Stimulated activated CD4-positive, alpha-beta T cell treated with anti-CD3 and anti-CD28 coated beads, Interleukin-12 subunit alpha, Interleukin-12 subunit beta, amount 100 ng/mL, for 24 hours (primary cell): Measurements from ENCODE around the gene MTHFD1L.

Source experiments
- DNase-seq, 2 experiments: peaks; one replicate each; pipeline ENCODE4 v3.0.0-alpha.2; 2020; ENCODE audit warnings: low read depth in 2 of 2

The MTHFD1L gene

GRCh38 chr6:150987855-150988464, 122.5 kb downstream of the MTHFD1L start:
- DNase-seq, result no peak

GRCh38 chr6:150991487-150991886, 126.0 kb downstream of the MTHFD1L start:
- no peak for DNase-seq

GRCh38 chr6:150992262-150992661, 126.8 kb downstream of the MTHFD1L start:
- no peak for DNase-seq

DNA sequence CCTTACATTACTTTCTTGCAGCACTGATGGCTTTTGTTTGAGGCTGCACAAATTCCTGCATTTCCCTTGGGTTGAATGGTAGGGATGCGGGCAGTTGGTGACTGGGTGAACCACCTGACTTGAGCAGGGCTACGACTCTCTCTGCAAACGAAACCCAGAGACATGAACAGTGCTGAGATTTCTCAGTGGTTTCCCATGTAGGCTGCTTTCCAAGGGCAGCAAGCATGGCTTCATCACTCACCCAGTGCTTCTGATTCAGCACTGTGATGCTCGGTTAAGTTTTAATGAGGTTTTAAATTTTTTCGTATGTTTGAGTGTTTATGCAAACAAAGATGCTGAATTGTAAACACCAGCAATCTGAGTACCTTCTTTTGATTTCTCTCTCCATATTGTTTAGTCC, 127.2 kb downstream of the MTHFD1L start:
- DNase-seq, result no peak

- DNase-seq, result no peak
Observed at GRCh38 chr6:150993253-150993652, 127.8 kb downstream of the MTHFD1L start.

- DNase-seq, result no peak
Observed at GRCh38 chr6:150994026-150994425, 128.5 kb downstream of the MTHFD1L start.

DNA sequence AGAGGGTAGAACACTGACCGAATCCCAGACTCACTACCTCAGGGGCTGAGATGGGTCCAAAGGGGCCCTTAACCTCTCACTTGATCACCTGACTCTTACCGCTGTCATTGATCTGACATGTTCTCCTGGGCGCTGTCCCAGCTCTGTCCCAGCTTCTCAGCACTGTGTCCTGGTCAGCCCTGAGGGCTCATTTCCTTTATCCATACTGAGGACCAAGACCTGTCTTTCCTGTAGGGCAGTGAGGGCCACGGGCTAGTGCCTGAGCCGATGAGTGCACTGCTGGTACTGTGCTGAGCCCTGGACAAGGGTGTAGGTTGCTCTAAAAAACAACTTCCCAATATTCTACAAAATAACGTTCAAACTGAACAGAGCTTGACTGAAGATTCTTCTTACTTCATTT, 131.5 kb downstream of the MTHFD1L start:
- no peak for DNase-seq

GRCh38 chr6:150999107-150999506, 133.6 kb downstream of the MTHFD1L start:
- no peak for DNase-seq

DNA sequence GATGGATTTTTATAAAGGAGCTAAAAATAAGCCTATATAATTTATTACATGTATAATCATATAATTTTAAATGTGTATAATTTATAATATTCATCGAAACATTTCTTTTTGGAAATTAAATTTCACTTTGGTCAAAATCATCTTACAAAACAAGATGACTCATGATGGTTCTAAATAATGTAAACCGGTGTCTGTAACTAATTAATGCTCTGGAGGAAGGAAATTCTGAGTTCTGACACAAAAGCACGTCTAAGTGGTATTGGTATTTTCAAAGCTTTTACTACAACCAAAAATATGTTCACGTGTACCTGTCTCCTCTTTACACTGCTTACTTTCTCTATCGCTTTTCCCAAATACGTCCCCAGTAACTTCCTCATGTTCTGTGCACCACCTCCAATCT, 134.1 kb downstream of the MTHFD1L start:
- DNase-seq, result no peak

DNA sequence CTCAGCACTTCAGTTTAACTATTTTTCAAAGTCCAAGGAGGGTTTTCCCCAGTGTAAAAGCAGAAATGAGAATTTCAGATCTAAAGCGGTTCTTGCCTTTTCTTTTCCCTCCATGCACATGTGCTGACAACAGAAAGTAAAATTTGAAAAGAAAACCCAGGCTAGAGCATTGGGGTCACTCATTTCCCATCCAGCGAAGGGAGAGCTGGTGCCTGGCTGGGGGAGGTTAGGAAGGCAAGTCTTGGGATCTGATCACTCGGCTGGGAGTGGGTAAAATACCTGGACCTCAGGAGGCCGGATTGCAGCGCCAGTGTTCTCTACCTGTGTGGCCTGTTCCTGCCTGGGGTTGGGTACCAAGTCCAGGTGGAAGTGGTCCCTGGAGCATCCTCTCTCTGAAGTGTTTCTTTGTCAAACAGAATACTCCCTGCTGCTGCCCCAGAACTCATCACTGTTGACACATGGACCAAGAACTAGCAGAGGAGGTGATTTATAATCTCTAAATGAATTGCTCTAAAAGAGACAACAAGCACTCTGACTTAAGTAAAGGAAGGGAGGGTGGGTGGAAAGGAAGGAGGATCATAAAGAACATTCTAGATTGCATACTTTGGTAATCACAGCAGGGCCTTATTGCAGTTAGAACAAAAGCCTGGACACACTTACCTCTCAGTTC, 136.0 kb downstream of the MTHFD1L start:
- DNase-seq, result no peak

DNA sequence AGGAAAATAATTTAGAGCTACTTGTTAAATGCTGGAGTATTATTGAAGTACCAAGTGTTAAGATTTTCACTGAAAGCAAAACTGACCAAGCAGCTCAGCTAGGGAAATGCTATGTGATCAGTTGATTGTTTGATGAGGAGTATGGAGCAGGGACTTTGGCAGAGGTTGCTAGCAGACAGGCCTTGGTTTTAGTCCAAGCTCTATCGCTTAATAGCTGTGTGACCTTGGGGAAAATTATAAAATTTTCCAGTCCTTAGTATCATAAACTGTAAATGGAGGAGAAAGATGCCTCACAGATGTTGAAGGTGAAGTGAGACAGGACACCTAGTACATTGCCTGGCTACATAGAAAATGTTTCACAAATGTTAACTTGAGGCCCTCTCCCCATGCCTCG, 136.6 kb downstream of the MTHFD1L start:
- no peak for DNase-seq

DNA sequence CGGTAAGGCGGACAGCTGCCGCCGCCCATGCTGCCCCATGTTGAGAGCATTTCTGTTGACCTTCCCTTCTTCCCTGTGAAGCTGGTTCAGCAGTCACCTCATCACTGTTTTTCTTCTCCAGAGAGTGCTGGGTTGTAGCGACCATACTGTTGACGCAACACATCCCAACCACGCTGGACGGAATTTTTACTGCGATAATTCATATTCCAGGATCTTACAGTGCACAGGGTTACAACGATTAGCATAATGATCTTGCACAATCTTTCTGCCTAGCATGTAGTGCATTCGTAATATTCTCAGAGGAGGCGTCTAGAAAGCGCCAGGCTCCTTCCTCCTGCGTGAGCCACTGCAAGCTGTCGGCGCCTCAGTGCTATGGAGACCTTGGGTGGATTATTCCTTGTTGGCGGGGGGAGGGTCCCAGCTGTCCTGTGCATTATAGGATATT, 137.0 kb downstream of the MTHFD1L start:
- DNase-seq, result no peak

DNA sequence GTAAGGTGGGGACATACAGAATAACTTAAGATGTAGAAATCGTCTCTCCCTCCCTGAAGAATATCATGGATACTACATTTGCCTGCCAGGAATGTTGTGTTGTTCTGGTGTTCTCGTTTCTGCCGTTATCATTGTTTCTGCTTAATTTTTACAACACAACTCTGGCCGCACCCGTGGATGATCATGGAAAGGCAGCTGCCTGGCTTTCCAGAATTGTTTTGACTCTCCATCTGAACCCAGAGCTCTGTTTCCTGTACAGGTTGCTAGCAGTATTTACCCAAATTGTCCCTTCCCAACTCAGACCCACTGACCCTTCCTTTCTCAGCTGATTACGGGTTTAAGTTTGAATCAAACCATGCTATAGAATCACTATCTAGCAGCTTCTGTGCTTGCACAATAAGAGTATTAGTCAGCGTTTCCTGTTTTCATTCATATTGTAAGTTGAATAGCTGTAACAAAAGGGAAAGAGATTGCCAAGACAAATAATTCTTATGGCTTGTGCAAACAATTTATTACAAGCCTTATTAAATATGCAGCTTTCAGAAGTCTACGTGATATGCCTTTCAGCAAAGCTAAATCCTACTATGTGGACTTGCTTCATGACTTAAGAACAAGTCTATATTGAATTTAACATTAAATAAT, 139.0 kb downstream of the MTHFD1L start:
- DNase-seq, result no peak

GRCh38 chr6:151005164-151005563, 139.7 kb downstream of the MTHFD1L start:
- no peak for DNase-seq

GRCh38 chr6:151005896-151006632, 140.6 kb downstream of the MTHFD1L start:
- no peak for DNase-seq

DNA sequence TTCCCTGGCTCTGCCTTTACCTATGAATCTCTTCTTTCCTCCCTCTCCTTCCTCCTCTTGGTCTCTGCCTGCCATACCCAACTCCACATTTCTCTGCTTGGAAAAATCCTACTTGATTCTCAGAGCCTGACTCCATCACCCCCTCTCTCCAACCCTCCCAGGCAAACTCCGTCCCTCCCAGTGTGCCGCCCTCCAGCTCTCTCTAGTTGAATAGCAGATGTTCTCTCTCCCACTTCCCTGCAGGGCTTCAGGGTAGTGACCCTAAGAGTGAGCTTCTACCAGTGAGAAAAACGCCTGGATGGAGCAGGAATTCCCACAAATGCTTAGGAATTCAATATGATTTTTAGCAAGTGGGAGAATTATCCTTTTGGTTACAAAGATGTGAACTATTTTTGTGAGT, 141.6 kb downstream of the MTHFD1L start:
- no peak for DNase-seq

- no peak for DNase-seq
Observed at GRCh38 chr6:151007922-151008321, 142.4 kb downstream of the MTHFD1L start.

- DNase-seq, result no peak
Observed at GRCh38 chr6:151008425-151008824, 142.9 kb downstream of the MTHFD1L start.

GRCh38 chr6:151009576-151009975, 144.1 kb downstream of the MTHFD1L start:
- DNase-seq, result no peak

DNA sequence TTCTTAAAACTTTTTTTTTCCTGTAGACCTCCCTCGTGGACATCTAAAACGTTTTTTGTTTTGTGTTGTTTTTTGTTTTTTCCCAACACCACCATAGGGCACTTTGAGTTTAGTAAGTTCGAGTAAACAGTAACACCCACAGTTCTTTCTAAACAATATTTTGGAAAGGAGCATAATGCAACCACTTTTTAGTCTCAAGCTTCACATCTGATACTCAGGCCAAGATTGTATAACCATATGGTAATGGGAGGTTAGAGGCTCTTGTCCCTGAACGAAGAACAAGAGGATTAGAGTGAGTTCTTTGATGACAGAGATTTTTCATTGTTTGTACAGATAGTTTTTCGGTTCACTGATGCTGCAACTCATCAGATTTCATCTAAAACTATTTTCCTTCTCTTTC, 144.6 kb downstream of the MTHFD1L start:
- DNase-seq, result no peak

GRCh38 chr6:151012321-151013294, 147.1 kb downstream of the MTHFD1L start:
- DNase-seq, result no peak
